ENCODE data around the gene CACNB2.
"Not testable (repeated sequence)": the region's sequence is repeated elsewhere in the genome, so short reads cannot be mapped to it uniquely, and the experiment has no call there.

CACNB2 gene

DNA sequence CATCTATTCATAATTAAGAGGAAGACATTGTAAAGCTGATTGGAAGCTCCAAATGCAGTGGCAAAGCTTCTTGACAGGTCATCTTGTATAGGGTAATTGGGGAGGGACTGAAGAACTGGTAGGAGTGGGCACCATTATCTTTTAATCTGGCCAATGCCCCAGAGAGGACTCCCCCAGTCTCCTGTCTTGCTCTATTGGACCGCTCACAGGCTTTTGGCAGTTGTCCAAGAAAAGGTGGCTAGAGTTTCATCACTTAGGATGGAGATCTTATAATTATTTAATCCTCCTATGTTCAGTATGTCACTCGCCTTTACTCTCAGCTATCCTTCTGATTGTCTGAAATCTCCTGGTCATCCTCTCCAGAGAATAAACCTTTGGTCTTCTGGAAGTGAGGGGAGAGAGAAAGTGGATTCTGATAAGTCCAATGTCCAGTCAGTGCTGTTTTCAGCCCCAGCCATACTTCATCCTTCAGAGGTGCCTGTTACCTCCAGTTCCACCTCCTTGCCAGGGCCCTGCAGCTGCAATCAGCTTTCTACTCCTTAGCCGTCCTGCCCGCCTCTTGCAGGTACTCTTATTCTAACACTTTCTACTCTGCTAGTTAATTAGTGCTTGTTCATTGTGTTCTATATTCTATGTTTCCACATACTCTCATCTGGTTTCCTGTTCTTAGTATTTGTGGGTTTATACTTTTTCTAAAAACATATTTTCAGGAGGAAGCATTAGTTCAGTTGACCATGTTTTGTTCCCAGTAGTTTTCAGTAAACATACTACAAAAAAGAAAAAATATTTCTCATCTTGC, 269.6 kb downstream of the CACNB2 start:
- no peak for DNase-seq

DNA sequence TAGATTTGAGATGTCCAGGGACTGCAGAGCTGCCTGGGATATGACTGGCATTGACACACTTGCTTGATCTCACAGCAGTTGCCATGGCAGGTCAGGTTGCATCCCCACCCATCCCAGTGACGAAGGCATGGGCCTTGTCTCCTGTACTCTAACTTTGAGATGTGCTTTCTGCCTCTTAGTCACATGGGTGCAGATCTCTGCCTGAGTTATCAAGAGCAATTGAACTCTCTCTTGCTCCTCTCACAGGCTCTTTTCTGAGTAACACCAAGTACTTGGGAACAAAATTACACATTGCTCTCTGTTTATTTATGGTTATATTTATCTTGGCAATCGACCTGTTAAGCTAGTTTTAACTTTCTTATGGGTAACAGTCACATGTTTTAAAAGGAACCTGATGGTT, 273.8 kb downstream of the CACNB2 start:
- no peak for DNase-seq

DNA sequence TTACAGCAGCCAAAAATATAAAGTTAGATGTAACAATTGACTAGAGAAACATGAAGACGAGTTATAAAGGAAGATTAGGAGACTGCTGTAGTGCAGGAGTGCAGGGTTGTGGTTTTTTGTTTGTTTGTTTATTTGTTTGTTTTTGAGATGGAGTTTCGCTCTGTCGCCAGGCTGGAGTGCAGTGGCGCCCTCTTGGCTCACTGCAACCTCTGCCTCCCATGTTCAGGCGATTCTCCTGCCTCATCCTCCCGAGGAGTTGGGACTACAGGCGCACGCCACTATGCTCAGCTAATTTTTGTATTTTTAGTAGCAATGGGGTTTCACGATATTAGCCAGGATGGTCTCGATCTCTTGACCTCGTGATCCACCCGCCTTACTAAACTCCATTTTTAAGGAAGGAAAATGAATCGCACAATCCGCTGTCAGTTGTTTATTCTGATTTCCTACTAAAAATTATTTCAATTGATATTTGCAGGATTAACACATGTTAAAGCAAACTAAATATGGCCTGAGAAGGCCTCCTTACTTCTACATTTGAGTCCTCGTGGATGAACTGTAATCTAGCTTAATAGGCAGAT, 277.8 kb downstream of the CACNB2 start:
- DNase-seq: no peak

DNA sequence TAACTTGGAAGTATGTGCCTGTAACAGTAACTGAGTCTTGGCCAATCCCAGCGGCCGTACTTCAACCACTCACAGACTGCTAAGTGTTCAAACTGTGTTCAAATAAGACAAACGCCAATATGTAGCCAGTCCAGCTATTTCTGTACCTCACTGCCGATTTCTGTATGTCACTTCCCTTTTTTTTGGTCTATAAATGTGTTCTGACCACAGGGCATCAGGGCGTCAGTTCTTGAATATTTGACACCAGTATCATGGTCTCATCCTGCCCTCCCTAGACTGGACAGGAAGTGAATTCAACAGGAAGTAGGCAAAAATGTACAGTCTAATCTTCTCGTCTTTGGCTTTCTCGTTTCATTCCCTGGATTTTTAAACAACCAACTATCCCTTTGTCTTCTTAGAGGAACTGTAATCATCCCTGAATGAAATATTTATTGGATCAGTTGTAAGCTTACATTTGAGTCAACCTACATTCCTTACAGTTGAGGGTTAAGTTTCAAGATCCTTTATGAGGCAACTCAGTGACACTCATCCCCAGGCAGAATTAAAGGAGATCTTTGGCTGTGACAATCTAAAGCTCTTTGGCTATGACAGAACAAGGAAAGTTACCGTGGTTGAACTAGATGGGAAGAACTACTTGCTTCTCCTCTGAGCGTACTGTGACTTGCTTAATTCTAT, 278.5 kb downstream of the CACNB2 start:
- DNase-seq: no peak

DNA sequence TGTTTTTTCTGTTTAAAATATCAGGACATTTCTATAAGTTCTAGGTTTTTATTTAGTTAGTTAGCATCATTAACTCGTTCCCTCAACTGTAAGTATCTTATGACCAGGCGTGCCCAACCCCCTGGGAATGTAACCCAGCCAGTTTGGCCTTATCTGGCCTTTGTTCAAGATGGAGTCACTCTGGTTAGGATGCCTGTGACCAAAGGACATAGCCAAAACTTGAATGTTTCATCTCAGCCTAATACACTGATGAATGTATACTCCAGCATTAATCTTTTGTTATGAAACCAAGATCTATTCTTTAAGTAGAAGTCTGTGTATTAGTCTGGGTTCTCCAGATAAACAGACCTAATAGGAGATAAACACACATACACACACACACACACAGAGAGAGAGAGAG, 279.7 kb downstream of the CACNB2 start:
- no peak for DNase-seq

DNA sequence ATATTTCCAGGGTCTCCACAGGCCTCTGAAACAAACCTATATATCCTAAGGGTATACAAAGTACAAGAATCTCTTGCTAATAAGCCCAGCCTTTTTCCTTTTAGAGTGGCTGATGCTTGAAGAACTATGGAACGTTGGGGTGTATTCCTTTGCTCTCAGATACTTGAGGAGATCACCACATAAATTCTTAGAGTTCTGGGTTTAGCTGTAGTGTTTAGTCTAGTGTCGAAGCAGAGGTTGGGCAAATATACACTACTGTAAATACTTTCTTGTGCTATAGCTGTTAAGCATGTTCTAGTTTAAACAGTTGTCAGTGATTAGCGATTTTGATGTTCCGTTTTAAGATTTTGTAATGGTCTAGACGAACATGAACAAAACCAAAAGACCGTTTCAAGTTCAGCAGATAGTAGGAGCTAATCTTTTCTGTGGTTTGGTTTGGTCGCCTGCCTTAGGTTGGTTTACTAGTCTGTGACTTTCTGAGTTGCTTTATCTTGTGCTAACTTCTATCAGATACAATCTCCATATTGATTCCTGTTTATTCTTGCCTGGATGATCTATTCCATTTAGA, 281.6 kb downstream of the CACNB2 start:
- DNase-seq: no peak

DNA sequence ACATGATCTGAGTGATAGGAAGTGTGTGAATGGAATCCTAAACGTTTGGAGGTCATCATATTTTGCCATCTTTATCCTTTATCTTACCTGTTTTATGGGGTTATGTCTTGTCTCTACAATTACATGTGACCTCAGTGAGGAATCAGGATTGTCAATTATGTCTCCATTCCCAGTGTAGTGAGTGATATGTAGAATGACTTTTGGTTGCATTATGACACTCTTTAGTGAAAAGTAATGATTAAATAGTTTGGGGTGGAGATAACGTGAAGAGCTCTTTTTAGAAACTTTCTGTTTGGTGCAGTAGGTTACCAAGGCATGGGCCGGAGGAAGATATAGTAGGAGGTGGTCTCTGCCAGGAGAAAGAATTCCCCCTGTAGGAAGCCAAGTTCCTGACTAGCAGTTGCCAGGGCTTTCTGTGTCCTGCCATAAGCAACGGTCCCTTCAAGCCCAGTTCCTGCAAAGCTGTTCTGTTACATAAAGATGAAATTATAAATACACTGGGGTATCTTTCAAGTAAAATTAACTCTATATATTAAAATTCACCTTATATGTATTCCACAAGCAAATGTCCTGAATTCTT, 282.9 kb downstream of the CACNB2 start:
- DNase-seq: no peak

DNA sequence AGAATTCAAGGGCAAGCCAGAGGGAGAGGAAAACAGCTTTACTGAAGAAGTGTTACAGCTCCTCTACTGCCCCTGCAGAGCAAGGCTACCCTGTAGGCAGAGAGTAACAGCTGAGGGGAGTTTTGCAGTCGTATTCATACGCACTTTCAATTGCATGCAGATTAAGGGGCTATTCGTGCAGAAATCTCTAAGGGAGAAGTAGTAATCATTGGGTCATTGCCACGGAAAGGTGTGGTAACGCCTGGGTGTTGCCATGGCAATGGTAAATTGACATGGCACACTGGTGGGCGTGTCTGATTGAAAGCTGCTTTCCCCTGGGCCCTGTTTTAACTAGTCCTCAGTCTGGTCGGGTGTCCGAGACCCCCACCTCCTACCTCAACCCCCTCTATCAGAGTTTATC, 284.0 kb downstream of the CACNB2 start:
- no peak for DNase-seq

DNA sequence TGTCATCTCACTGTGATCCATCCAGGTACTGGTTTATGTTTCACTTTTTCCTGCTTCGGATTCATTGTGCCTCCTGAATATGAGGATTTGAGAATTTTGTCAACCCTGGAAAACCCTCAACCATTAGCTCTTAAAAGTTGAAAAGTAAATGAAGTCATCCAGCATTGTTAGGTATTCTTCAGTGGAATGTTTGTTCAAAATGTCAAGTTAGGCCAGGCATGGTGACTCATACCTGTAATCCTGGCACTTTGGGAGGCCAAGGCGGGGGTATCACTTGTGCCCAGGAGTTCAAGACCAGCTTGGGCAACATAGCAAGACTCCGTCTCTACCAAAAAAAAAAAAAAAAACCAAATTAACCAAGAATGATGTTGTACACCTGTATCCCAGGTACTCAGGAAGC, 289.1 kb downstream of the CACNB2 start:
- DNase-seq: no peak

DNA sequence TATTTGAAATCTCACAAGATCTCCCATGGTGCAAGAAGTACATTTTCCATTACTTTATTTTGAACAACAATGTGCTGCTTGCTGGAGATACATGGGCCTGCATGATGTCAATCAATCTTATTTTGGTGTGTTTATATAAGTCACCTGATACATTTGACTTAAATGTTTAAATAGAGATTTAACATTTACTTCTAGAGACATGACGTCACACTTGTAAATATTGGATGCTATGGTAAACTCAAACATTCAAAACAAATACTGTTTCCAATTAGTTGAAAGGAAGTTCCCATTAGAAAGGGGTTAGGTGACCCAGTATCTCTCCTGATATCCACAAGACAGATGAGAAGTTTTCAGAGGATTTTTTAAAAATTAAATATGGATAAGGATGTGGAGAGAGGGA, 296.7 kb downstream of the CACNB2 start:
- DNase-seq: no peak

DNA sequence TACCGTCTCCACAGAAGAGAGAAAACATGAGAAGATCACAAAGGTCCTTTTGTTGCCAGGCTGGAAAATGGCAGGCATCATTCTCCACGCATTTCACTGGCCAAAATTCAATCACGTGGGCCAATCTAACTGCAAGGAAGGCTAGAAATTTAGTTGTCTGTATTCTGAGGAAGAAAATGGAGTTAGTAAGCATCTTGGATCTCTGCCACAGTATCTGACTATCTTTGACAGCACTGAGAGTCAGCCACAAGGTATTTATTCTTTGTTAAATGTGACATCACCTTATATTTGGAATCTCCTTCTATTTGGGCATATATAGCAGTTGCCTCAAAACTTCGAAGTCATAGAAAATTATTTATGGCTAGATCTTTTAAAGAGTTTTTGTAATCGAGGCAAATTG, 297.3 kb downstream of the CACNB2 start:
- no peak for DNase-seq

DNA sequence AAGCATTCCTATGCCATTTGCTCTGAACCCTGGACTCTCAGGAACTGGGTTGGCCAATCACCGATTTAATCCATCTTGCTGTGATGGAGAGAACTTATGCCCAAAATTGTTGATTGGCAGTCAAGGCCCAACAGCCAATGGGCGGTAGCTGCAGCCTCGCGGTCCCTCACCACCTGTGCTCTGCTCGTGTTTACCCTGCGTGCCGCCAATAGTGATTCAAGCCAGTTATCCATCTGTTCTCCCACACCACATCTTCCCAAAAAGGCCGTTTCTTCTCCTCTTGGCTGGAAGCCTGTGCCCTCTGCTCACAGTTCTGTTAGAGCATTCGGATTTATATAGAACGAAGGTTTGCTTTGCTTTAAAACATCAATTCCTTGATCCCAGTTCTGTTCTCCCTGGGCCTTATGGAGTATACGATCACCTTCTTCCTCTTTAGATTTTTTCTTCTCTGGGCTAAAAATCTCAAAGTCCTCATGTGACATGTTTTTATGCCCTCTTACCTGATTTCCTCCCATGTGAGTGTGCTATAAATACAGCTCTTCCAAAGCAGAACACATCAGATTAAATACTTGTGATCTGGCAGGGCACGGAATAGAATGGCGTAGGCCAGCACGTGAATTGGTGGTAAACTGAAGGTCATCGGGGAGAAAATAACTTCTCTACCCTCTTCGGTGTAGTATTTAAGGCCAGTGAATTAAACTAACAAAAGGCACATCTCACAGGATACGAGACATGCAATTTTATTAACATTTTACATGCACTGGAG, 298.3 kb downstream of the CACNB2 start:
- DNase-seq: no peak

DNA sequence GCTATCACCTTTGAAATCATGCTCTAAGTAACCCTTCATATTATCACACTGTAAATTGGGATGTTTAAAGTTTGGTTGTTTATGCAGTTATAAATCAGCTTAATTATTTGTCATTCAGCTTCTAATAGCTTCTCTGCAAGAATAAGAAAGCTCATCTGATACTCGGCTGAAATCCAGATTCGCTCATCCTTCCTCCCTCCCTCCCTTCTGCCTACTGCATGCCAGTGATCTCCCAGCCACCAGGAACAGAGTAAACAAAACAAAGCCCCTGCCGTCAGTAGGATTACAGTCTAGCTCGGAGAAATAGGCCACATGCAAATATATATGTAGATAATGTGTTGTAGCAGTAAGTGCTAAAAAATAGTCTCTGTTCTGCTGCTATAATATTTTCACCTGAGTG, 299.4 kb downstream of the CACNB2 start:
- no peak for DNase-seq

DNA sequence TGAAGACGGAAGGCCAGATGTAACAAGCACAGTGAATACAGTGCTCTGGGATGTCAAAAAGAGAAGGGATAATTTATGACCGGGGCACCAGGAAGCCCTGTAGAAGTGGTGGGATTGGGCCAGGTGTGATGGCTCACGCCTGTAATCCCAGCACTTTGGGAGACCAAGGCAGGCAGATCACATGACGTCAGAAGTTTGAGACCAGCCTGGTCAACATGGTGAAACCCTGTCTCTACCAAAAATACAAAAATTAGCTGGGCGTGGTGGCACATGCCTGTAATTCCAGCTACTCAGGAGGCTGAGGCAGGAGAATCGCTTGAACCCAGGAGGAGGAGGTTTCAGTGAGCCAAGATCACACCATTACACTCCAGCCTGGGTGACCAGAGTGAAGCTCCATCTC, 305.4 kb downstream of the CACNB2 start:
- not testable (repeated sequence) for DNase-seq

DNA sequence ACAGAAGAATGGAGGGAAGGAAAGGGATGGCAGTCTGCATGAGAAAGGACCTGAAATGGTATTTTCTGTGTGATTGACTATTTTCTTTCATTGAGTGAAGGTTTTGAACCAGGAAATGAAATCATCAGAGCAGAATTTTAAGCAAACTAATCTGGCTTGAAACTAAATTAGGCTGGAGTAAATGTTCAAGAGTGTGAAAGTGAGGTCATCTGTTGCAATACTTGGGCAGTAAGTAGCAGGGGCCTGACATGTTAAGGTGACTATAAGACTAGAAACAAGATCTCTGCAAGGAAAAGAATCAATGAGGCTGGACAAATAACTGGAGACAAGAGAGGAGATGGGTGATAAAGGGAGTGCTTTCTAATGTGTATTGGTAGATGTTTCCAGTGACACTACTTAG, 306.0 kb downstream of the CACNB2 start:
- DNase-seq: no peak

DNA sequence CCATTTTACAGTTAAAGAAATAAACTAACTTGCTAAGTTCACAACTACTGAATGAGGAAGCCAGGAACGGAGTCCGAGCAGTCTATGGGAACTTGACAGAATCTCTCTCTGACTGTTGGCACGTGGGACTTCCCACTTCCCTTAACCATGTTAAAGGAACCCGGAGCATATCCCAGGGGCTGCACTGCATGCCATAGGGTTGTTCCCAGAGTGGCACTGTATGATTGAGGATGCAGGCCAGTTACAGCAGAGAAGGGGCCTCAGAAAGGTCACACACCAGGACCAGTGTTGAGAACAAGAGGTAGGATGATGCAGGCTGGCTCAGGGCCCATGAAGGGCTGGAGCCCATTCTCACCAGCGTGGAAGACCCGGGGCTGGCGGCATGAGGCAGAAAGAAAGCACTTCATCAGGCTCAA, 309.4 kb downstream of the CACNB2 start:
- DNase-seq: no peak

DNA sequence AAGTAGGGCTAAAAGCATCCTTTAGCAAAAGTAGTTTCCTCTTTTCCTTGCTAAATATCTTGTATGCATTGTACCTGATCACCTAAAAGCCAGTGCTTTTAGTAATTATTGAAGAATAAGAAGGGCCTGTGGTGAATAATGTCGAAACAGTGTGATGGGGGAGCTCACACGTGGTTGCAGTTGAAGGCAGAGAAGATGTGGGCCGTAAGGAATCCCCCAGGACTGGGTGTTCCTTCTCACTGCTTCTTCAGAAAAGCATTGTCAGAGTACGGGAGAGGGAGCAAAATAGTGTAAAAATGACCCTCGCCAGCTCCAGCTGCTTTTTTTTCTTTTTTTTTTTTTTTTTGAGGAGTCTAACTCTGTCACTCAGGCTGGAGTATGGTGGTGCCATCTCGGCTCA, 310.1 kb downstream of the CACNB2 start:
- no peak for DNase-seq

DNA sequence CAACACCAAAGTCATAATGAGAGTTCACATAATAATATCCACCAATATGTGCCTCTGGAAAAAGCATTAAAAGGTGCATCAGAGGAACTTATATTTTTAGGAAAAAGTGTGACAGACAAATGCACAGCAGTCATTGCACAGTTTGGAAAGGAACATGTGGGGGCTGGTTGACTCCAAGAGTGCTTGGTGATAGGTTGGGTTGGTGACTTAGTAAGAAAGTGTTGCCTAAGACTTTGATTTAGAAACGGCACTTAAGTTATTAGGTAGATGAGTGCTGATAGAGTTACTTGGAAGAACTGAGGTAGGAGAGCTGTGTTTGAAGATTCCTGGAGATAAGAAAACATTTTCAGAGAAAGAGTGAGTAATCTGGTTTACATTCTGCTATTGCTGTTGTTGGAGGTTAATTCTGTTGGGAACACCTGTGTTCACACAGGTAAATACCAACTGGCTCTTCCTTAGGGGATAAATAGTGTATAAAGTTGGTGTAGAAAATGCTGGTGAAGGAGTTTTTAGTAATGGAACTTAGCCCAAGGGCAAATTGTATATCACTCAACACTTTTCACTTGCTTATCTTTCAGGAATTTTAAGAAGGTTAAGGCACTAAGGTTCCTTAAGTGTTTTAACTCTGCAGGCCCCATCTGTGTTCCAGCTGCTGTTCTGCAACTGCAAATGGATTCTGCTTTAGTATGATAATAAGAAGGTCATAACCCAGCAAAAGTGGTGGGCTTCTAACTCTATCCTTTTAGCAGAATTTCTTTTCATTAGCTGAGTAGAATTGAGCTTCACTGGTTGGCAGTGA, 315.1 kb downstream of the CACNB2 start:
- DNase-seq: no peak

DNA sequence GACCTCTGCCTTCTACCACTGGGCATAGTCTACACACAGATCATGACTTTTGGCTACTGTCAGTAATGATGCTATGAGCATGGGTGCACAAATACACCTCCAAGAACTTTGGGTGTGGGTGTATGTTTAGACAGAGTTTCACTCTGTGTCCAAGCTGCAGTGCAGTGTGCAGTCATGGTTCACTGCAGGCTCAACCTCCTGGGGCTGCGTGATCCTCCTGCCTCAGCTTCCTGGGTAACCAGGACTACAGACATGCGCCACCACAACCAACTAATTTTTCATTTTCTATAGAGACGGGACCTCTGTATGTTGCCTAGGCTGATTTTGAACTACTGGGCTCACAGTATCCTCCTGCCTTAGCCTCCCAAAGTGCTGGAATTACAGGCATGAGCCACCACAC, 316.8 kb downstream of the CACNB2 start:
- no peak for DNase-seq

DNA sequence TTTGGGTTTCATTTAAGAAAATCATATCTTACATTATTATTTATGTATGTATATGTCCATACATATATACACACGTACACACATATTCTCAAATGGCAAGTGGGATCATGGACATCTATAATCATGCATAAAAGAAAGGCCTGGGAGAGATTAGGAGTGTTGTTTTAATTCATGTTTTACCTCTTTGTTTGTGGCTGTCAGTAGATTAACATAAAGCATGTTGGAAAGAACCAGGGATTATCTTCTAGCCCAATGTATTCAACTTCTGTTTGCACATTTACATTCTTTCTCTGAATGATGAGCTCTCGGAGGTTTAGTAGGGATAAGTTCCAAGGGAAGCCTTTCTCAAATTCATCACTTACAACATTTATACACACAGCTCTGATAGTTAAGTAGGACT, 319.8 kb downstream of the CACNB2 start:
- no peak for DNase-seq

DNA sequence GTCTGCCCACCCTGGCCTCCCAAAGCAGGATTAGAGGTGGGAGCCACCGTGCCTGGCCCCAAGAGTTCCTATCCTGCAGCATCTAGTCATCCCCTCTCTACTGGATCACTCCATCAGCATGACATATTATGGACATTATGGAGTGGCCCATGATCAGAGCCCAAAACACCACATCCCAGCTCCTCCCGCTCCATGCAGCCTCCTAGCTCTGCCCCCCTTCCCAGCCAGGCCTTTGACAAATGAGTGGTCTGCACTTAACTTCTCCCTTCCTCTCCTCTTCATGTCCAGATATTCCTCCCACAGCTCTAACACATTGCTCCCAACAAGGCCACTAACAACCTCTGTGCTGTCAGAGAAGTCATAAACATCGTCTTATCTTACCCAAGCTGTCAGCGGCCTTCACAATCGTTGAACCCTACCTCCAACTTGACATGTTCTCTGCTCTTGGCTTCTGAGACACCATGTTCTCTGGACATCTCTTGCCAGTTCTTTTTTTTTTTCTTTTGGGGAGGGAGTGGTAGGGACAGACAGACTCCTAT, 323.5 kb downstream of the CACNB2 start:
- no peak for DNase-seq

DNA sequence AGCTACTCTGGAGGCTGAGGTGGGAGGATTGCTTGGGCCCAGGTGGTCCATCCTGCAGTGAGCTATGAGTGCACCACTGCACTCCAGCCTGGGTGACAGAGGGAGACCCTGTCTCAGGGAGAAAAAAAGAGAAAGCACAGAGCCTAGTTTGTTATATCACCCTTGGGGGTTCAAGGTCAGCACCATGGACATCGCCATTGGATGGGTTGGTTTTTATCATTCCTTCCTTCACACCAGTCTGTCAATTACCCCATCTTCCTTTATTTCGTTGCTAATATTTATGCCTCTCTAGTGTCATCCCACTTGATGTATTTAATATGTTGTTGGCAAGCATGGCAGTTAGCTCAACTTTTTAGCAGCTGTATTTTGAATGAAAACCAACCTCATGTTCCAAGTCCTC, 328.9 kb downstream of the CACNB2 start:
- no peak for DNase-seq
